Esophagus squamous epithelium (tissue), 4 donors: ENCODE measurements around the gene ERMN.
"Not testable (repeated sequence)": the region's sequence is repeated elsewhere in the genome, so short reads cannot be mapped to it uniquely, and the experiment has no call there.

ENCODE experiments used
- CTCF ChIP-seq, 6 experiments: fragments of 450-650 bp in 4 of 6; fragments of 200-600 bp in 2 of 6; sonication (generic) in 2 of 6; IDR thresholded peaks; one replicate each; pipeline ENCODE4 v1.5.1; 2016 to 2019; ENCODE audit warnings: antibody characterized with exemption in 6 of 6, mild to moderate bottlenecking in 4 of 6, moderate library complexity in 4 of 6
- POLR2A ChIP-seq, 4 donors: fragments of 450-650 bp; IDR thresholded peaks; one replicate each; pipeline ENCODE4 v1.6.1; 2017; ENCODE audit warnings: antibody characterized with exemption in 4 of 4, mild to moderate bottlenecking in 4 of 4, moderate library complexity in 3 of 4

- TF ChIP-seq CTCF, POLR2A (IDR thresholded peaks at IDR 0.05): not testable (repeated sequence)
Observed at GRCh38 chr2:157341381-157341780, 15.8 kb upstream of the ERMN start.
